GM23248 (cell line): Measurements from ENCODE around the gene LRAT. TPM values are rescaled to one million over a fixed set of nuclear protein-coding genes. Genes with fewer than 3 reads are reported as not detected.

ENCODE experiments used
- DNase-seq: peaks from one replicate; pipeline ENCODE4 v3.0.0-alpha.2; 2015
- H2AFZ ChIP-seq: fragments of 200-600 bp; sonication (generic); 2 replicates; pipeline ENCODE4 v1.6.1; 2016; ENCODE audit warnings: antibody characterized with exemption
- H3F3A ChIP-seq: fragments of 200-600 bp; sonication (generic); 2 replicates; pipeline ENCODE4 v1.6.1; 2016; ENCODE audit warnings: mild to moderate bottlenecking, antibody characterized with exemption, mixed run types; ENCODE audit not compliant: insufficient read depth
- H3K27ac ChIP-seq: fragments of 200-600 bp; sonication (generic); 2 replicates; pipeline ENCODE4 v1.5.1; 2016; ENCODE audit warnings: mild to moderate bottlenecking
- H3K27me3 ChIP-seq: fragments of 200-600 bp; sonication (generic); replicated peaks from 2 replicates; pipeline ENCODE4 v1.6.1; 2016; ENCODE audit warnings: mild to moderate bottlenecking; ENCODE audit not compliant: insufficient read depth
- H3K36me3 ChIP-seq: fragments of 200-600 bp; sonication (generic); 2 replicates; pipeline ENCODE4 v1.6.1; 2016; ENCODE audit warnings: low read depth, mild to moderate bottlenecking
- H3K4me1 ChIP-seq: fragments of 200-600 bp; sonication (generic); 2 replicates; pipeline ENCODE4 v1.6.1; 2016; ENCODE audit warnings: mild to moderate bottlenecking; ENCODE audit not compliant: insufficient read depth
- H3K4me2 ChIP-seq: fragments of 200-600 bp; sonication (generic); one replicate; pipeline ENCODE4 v1.6.1; 2016; ENCODE audit warnings: mild to moderate bottlenecking; ENCODE audit not compliant: unreplicated experiment
- H3K4me3 ChIP-seq: fragments of 200-600 bp; sonication (generic); 2 replicates; pipeline ENCODE4 v1.5.1; 2016; ENCODE audit warnings: mild to moderate bottlenecking
- H3K79me2 ChIP-seq: fragments of 200-600 bp; sonication (generic); 2 replicates; pipeline ENCODE4 v1.6.1; 2016; ENCODE audit warnings: mild to moderate bottlenecking; ENCODE audit not compliant: insufficient read depth
- H3K9ac ChIP-seq: fragments of 200-600 bp; sonication (generic); 2 replicates; pipeline ENCODE4 v1.6.1; 2016; ENCODE audit warnings: mild to moderate bottlenecking
- H3K9me2 ChIP-seq: fragments of 200-600 bp; sonication (generic); 2 replicates; pipeline ENCODE4 v1.6.1; 2016; ENCODE audit warnings: mixed run types, mild to moderate bottlenecking, moderate library complexity; ENCODE audit not compliant: insufficient read depth
- H3K9me3 ChIP-seq: fragments of 200-600 bp; sonication (generic); one replicate; pipeline ENCODE4 v1.6.1; 2017; ENCODE audit warnings: low read depth
- H4K20me1 ChIP-seq: fragments of 200-600 bp; sonication (generic); 2 replicates; pipeline ENCODE4 v1.6.0; 2016; ENCODE audit not compliant: insufficient read depth
- EZH2 ChIP-seq: fragments of 200-600 bp; sonication (generic); IDR thresholded peaks from 2 replicates; pipeline ENCODE4 v1.6.1; 2018; ENCODE audit warnings: antibody characterized with exemption, mild to moderate bottlenecking; ENCODE audit not compliant: insufficient read depth, poor library complexity, severe bottlenecking
- EZH2phosphoT487 ChIP-seq: fragments of 200-600 bp; sonication (generic); IDR thresholded peaks from 2 replicates; pipeline ENCODE4 v1.6.1; 2018; ENCODE audit warnings: antibody characterized with exemption, moderate library complexity, mild to moderate bottlenecking, low read depth; ENCODE audit not compliant: insufficient read depth
- WGBS, 2 experiments: methylation state at CpG; one replicate each; pipeline ENCODE4 v1.1.6; 2015 to 2017; ENCODE audit warnings: low lambda C conversion rate in 2 of 2, low coverage in 1 of 2; ENCODE audit errors: missing lambda C conversion rate in 2 of 2; 5-methylcytosine and 5-hydroxymethylcytosine counted together
- in situ Hi-C: fragments of 300-500 bp; cut with MboI; formaldehyde crosslinking; loops from 2 replicates; pipeline ENCODE4 v1.15.0; 2020
- polyA plus RNA-seq: library from polyadenylated mRNA; unstranded; fragments of >200 nt; fragmentation: Nextera tagmentation; extraction: Ambion mirVana; gene quantifications from 2 replicates; pipeline ENCODE4 v1.2.1, GENCODE V29; 2016
- small RNA-seq: library from RNA; depleted of rRNA; stranded (forward); fragments of <200 nt; gene quantifications from one replicate; pipeline ENCODE3, GENCODE V24; 2014; ENCODE audit warnings: low read depth, low replicate concordance
- total RNA-seq: library from RNA; depleted of rRNA; stranded (reverse); fragments of >200 nt; shearing (Covaris generic); gene quantifications from 2 replicates; pipeline ENCODE4 v1.2.3, GENCODE V29; 2014; rRNA removed

Gene LRAT
- total and polyA plus RNA-seq, 2 experiments from 2014 or later: 0.13 TPM; not detected in 1

GRCh38 chr4:154778264-154778663 lies 34.5 kb downstream of the LRAT start:
- no peaks in the 10 kb centered on the region; the same call in 1 of the 2 replicates for H3K9me2 ChIP-seq

GRCh38 chr4:154779362-154779947 lies 35.7 kb downstream of the LRAT start:
- no peaks in the 10 kb centered on the region for H4K20me1 ChIP-seq
- H3K36me3 ChIP-seq: no peaks in the 10 kb centered on the region
- H3K4me3 ChIP-seq: no peak overlapping the region
- H3K27ac ChIP-seq: no peak overlapping the region
- H3K79me2 ChIP-seq: no peaks in the 10 kb centered on the region
- in situ Hi-C loops: loop anchor here (10.0 kb wide), 1 partner anchor 225 kb away; the partner anchor contains the start of gene PLRG1
- TF ChIP-seq EZH2: no peak
- no peak for TF ChIP-seq EZH2phosphoT487
- 2 to 5% methylated on average over 3 of the region's 3 CpGs for WGBS, 2 experiments
- H3K27me3 ChIP-seq: peaks cover 39% of the 10 kb centered on the region
- H2AFZ ChIP-seq: no peak overlapping the region
- DNase-seq: peak; percentile 68
- H3K9me3 ChIP-seq: no peaks in the 10 kb centered on the region
- H3K4me1 ChIP-seq: no peaks in the 10 kb centered on the region
- no peak overlapping the region for H3K4me2 ChIP-seq
- no peak overlapping the region for H3K9ac ChIP-seq
- no peaks in the 10 kb centered on the region for H3K9me2 ChIP-seq
- no peaks in the 10 kb centered on the region for H3F3A ChIP-seq

More at GRCh38 chr4:154778264-154778663, 34.5 kb downstream of the LRAT start:
- no peaks in the 10 kb centered on the region for H4K20me1 ChIP-seq
- no peak overlapping the region for H3K9ac ChIP-seq
- DNase-seq: no peak
- TF ChIP-seq EZH2phosphoT487: no peak
- no peak for TF ChIP-seq EZH2
- H3K4me3 ChIP-seq: no peak overlapping the region
- no peaks in the 10 kb centered on the region for H3K79me2 ChIP-seq
- 58 to 61% methylated on average over 1 of the region's 1 CpG for WGBS, 2 experiments
- no peak overlapping the region for H2AFZ ChIP-seq
- in situ Hi-C loops: loop anchor here (10.0 kb wide), 1 partner anchor 223 kb away; the partner anchor contains the start of gene PLRG1
- H3K4me1 ChIP-seq: no peaks in the 10 kb centered on the region
- no peak overlapping the region for H3K27ac ChIP-seq
- H3F3A ChIP-seq: no peaks in the 10 kb centered on the region
- no peak overlapping the region for H3K4me2 ChIP-seq
- no peaks in the 10 kb centered on the region for H3K36me3 ChIP-seq
- H3K9me3 ChIP-seq: no peaks in the 10 kb centered on the region
- H3K27me3 ChIP-seq: peaks cover 30% of the 10 kb centered on the region

GRCh38 chr4:154781126-154781982 lies 37.6 kb downstream of the LRAT start, which contains the start of gene RBM46:
Gene RBM46, plus strand, starts transcription at chr4:154781272. Its CDS starts 15,481 bp downstream, at chr4:154796753.
- Histone ChIP-seq H3K9me2 (no peaks in the 10 kb centered on the region), H3K27ac (no peak within 1 kb of the TSS), H3K79me2 (no peaks in the 10 kb centered on the region), H3K4me2 (peak within 1 kb of the TSS; percentile 52), H3K27me3 (peaks cover 42% of the 10 kb centered on the region), H3K9ac (no peak within 1 kb of the TSS), H2AFZ (peak within 1 kb of the TSS; percentile 76), H3K4me1 (no peaks in the 10 kb centered on the region), H4K20me1 (no peaks in the 10 kb centered on the region), H3K36me3 (no peaks in the 10 kb centered on the region), H3K4me3 (peak within 1 kb of the TSS; percentile 58), H3K9me3 (no peaks in the 10 kb centered on the region), H3F3A (no peaks in the 10 kb centered on the region)
- in situ Hi-C loops: no loop called here
- WGBS, 2 experiments: 17 to 23% methylated on average over 60 to 73 of the region's 76 CpGs
- TF ChIP-seq EZH2phosphoT487: no peak
- TF ChIP-seq EZH2: no peak
- DNase-seq: peak; percentile 19

- peak overlapping the region; percentile 52 for H3K4me2 ChIP-seq
- H3K27ac ChIP-seq: no peak overlapping the region
- no peaks in the 10 kb centered on the region for H4K20me1 ChIP-seq
- peak; percentile 2 for DNase-seq
- H3K9me3 ChIP-seq: no peaks in the 10 kb centered on the region
- H3K4me1 ChIP-seq: no peaks in the 10 kb centered on the region
- no peak overlapping the region for H3K9ac ChIP-seq
- no peaks in the 10 kb centered on the region for H3K79me2 ChIP-seq
- 3 to 7% methylated on average over 18 of the region's 18 CpGs for WGBS, 2 experiments
- TF ChIP-seq EZH2phosphoT487 (no peak), EZH2 (peak; percentile 49)
- in situ Hi-C loops: no loop called here
- no peaks in the 10 kb centered on the region for H3K9me2 ChIP-seq
- H3K27me3 ChIP-seq: peaks cover 42% of the 10 kb centered on the region
- peak overlapping the region; percentile 76 for H2AFZ ChIP-seq
- H3F3A ChIP-seq: no peaks in the 10 kb centered on the region
- no peaks in the 10 kb centered on the region for H3K36me3 ChIP-seq
- H3K4me3 ChIP-seq: peak overlapping the region; percentile 58
These were observed 38.1 kb downstream of the LRAT start for GRCh38 chr4:154781983-154782293.

Small RNA genes lying within 50 kb of the gene (small RNA-seq; reads per million reads assigned to genes)
- gene NDUFB2P1: not detected
- gene RNU2-44P: 0.31 reads per million
- 1.9 reads per million, percentile 65 among the genes with 10 or more reads in this experiment for gene RNU2-66P

Other genes with a start within 250 kb of the LRAT start
- gene PLRG1, start 193.6 kb upstream of the LRAT start, total RNA-seq: 84.7 and 84.8 TPM in 2 replicates
- 72.0 and 81.7 TPM in 2 replicates for gene PLRG1, start 193.6 kb upstream of the LRAT start, polyA plus RNA-seq
- gene FGB, start 181.0 kb upstream of the LRAT start, total RNA-seq: not detected in 2 replicates
- gene FGB, start 181.0 kb upstream of the LRAT start, polyA plus RNA-seq: not detected in 2 replicates
- gene FGA, start 153.3 kb upstream of the LRAT start, total RNA-seq: not detected in 2 replicates
- gene FGA, start 153.3 kb upstream of the LRAT start, polyA plus RNA-seq: not detected in 2 replicates
- gene FGG, start 131.3 kb upstream of the LRAT start, total RNA-seq: not detected in 2 replicates
- gene FGG, start 131.3 kb upstream of the LRAT start, polyA plus RNA-seq: not detected in 2 replicates
- gene RBM46, start 37.3 kb downstream of the LRAT start, total RNA-seq: 0.32 TPM in 1 of 2 replicates, not detected in the other
- gene RBM46, start 37.3 kb downstream of the LRAT start, polyA plus RNA-seq: 0.40 TPM in 1 of 2 replicates, not detected in the other